ENCODE results near the gene PAK6.
A peak's percentile ranks its signal among the peaks of the same experiment; 100 is the strongest.

Gene PAK6

GRCh38 chr15:40238532-40239403, at the start of gene PAK6:
Gene PAK6 (plus strand): TSS chr15:40239063. CDS start chr15:40264786, 25,723 bp downstream.
- DNase-seq (ENCODE audit: low spot score): peak; percentile 29

- DNase-seq (ENCODE audit: low spot score): no peak
Measured at GRCh38 chr15:40190591-40190990, 48.3 kb upstream of the PAK6 start.

- DNase-seq (ENCODE audit: low spot score): no peak
Measured at GRCh38 chr15:40192942-40193341, 45.9 kb upstream of the PAK6 start.

GRCh38 chr15:40197434-40197833, 41.4 kb upstream of the PAK6 start:
- DNase-seq (ENCODE audit: low spot score): no peak

GRCh38 chr15:40198355-40199085, 40.3 kb upstream of the PAK6 start:
- DNase-seq (ENCODE audit: low spot score): no peak

- no peak for DNase-seq (ENCODE audit: low spot score)
Measured at GRCh38 chr15:40204100-40204499, 34.8 kb upstream of the PAK6 start.

- DNase-seq (ENCODE audit: low spot score): peak; percentile 82
Measured at GRCh38 chr15:40217166-40217824, 21.6 kb upstream of the PAK6 start.

- DNase-seq (ENCODE audit: low spot score): no peak
Measured at GRCh38 chr15:40219801-40220200, 19.1 kb upstream of the PAK6 start.

- DNase-seq (ENCODE audit: low spot score): no peak
Measured at GRCh38 chr15:40222131-40222530, 16.7 kb upstream of the PAK6 start.

- no peak for DNase-seq (ENCODE audit: low spot score)
Measured at GRCh38 chr15:40226736-40227135, 12.1 kb upstream of the PAK6 start.

- no peak for DNase-seq (ENCODE audit: low spot score)
Measured at GRCh38 chr15:40229316-40229715, 9.5 kb upstream of the PAK6 start.

- no peak for DNase-seq (ENCODE audit: low spot score)
Measured at GRCh38 chr15:40229956-40230355, 8.9 kb upstream of the PAK6 start.

GRCh38 chr15:40232625-40233070, 6.2 kb upstream of the PAK6 start:
- DNase-seq (ENCODE audit: low spot score): no peak

- DNase-seq (ENCODE audit: low spot score): no peak
Measured at GRCh38 chr15:40233727-40234577, 4.9 kb upstream of the PAK6 start.

- DNase-seq (ENCODE audit: low spot score): no peak
Measured at GRCh38 chr15:40234783-40235182, 4.1 kb upstream of the PAK6 start.

GRCh38 chr15:40235201-40235885, 3.5 kb upstream of the PAK6 start:
- DNase-seq (ENCODE audit: low spot score): no peak

- no peak for DNase-seq (ENCODE audit: low spot score)
Measured at GRCh38 chr15:40239404-40239692, 485 bp downstream of the PAK6 start.

- no peak for DNase-seq (ENCODE audit: low spot score)
Measured at GRCh38 chr15:40239693-40240618, 1.1 kb downstream of the PAK6 start.

GRCh38 chr15:40240619-40241221, 1.9 kb downstream of the PAK6 start:
- DNase-seq (ENCODE audit: low spot score): no peak
